HepG2 (cell line): ENCODE results near the gene KLF13. TPM values are rescaled to one million over a fixed set of nuclear protein-coding genes. Genes with fewer than 3 reads are reported as not detected.

Experiments
- ASH2L ChIP-seq: fragments of 300-600, 200-600 bp; sonication (generic); IDR thresholded peaks from 2 replicates; pipeline ENCODE4 v1.7.0; 2017; ENCODE audit warnings: low read depth, mild to moderate bottlenecking, moderate library complexity, mixed read lengths, low read length; ENCODE audit not compliant: insufficient read length
- BHLHE40 ChIP-seq: IDR thresholded peaks from 2 replicates; pipeline ENCODE4 v1.6.1; 2011; ENCODE audit warnings: low read length, improper control_type of control experiment
- EEA1 ChIP-seq: sonication (generic); formaldehyde crosslinking; IDR thresholded peaks from 2 replicates; pipeline ENCODE4 v1.5.1; 2020; ENCODE audit warnings: mild to moderate bottlenecking, missing genetic modification reagents, borderline replicate concordance
- HOXA9 ChIP-seq: sonication (generic); formaldehyde crosslinking; IDR thresholded peaks from 2 replicates; pipeline ENCODE4 v1.8.1; 2022; ENCODE audit warnings: missing genetic modification reagents, mild to moderate bottlenecking, moderate library complexity, borderline replicate concordance
- KDM3A ChIP-seq: IDR thresholded peaks from 2 replicates; pipeline ENCODE4 v1.6.1; 2018; ENCODE audit warnings: low read depth, missing compliant biosample characterization
- MBNL3 ChIP-seq: fragments of 250-450 bp; sonication (Bioruptor Pico); conservative IDR thresholded peaks from 2 replicates; pipeline ENCODE4 v1.8.0; 2022; ENCODE audit warnings: mild to moderate bottlenecking, inconsistent platforms
- PREB ChIP-seq: sonication (generic); formaldehyde crosslinking; IDR thresholded peaks from 2 replicates; pipeline ENCODE4 v1.4.0; 2020; ENCODE audit warnings: missing genetic modification reagents
- PRMT3 ChIP-seq: sonication (generic); formaldehyde crosslinking; IDR thresholded peaks from 2 replicates; pipeline ENCODE4 v1.8.1; 2022; ENCODE audit warnings: low read depth, mild to moderate bottlenecking, moderate library complexity, missing genetic modification reagents, borderline replicate concordance
- TCF7L2 ChIP-seq: IDR thresholded peaks from 2 replicates; pipeline ENCODE4 v1.6.1; 2011; ENCODE audit warnings: mild to moderate bottlenecking, low read depth, low read length, moderate library complexity
- TFDP2 ChIP-seq: sonication (generic); formaldehyde crosslinking; IDR thresholded peaks from 2 replicates; pipeline ENCODE4 v1.4.0; 2020; ENCODE audit warnings: missing genetic modification reagents
- ZBTB8A ChIP-seq: sonication (generic); formaldehyde crosslinking; IDR thresholded peaks from 2 replicates; pipeline ENCODE4 v1.4.0; 2020; ENCODE audit warnings: mild to moderate bottlenecking, low read depth, missing genetic modification reagents, borderline replicate concordance
- ZFP36L1 ChIP-seq: sonication (generic); formaldehyde crosslinking; IDR thresholded peaks from 2 replicates; pipeline ENCODE4 v1.8.0; 2022; ENCODE audit warnings: mild to moderate bottlenecking, missing genetic modification reagents, moderate library complexity
- ZNF143 ChIP-seq: sonication (generic); formaldehyde crosslinking; IDR thresholded peaks from 2 replicates; pipeline ENCODE4 v1.4.0; 2020; ENCODE audit warnings: missing genetic modification reagents
- ZNF451 ChIP-seq: sonication (generic); formaldehyde crosslinking; IDR thresholded peaks from 2 replicates; pipeline ENCODE4 v1.5.0; 2020; ENCODE audit warnings: mild to moderate bottlenecking, missing genetic modification reagents
- polyA plus RNA-seq, 8 experiments: library from polyadenylated mRNA; depleted of rRNA in 3 of 8; stranded (reverse) in 7 of 8; unstranded in 1 of 8; fragments of >200 nt; fragmentation: Illumina TruSeq in 4 of 8; extraction: Trizol in 4 of 8; gene quantifications; 2 replicates each; pipeline versions ENCODE4 v1.2.1 to v1.2.3, GENCODE V29; 2011 to 2016; ENCODE audit warnings: low read depth in 4 of 8, missing spikeins in 1 of 8, mixed read lengths in 1 of 8; ENCODE audit not compliant: insufficient read depth in 1 of 8
- total RNA-seq, 5 experiments: library from RNA; depleted of rRNA; stranded (reverse); fragments of >200 nt; fragmentation: Illumina TruSeq; extraction: Trizol; gene quantifications; 2 replicates each; pipeline ENCODE4 v1.2.3, GENCODE V29; 2016; ENCODE audit warnings: low read depth in 1 of 5
- TF ChIP-seq, protein P1 (sequence below): sonication (generic); formaldehyde crosslinking; IDR thresholded peaks from 2 replicates; pipeline ENCODE4 v1.4.0; 2020; ENCODE audit warnings: mild to moderate bottlenecking, missing genetic modification reagents, borderline replicate concordance
- TF ChIP-seq, protein P2 (sequence below): IDR thresholded peaks from 2 replicates; pipeline ENCODE4 v1.6.1; 2016; ENCODE audit warnings: mild to moderate bottlenecking, missing biosample characterization, missing genetic modification reagents
- TF ChIP-seq, protein P3 (sequence below): sonication (generic); formaldehyde crosslinking; IDR thresholded peaks from 2 replicates; pipeline ENCODE4 v1.8.0; 2022; ENCODE audit warnings: missing genetic modification reagents, mild to moderate bottlenecking, borderline replicate concordance
- TF ChIP-seq, protein P4 (sequence below): sonication (generic); formaldehyde crosslinking; IDR thresholded peaks from 2 replicates; pipeline ENCODE4 v1.4.0; 2020; ENCODE audit warnings: missing genetic modification reagents

KLF13 gene
- total and polyA plus RNA-seq, 2 of the 13 experiments (the other 11 are each of a cell fraction or from before 2014, with no cell fraction given) = 16.8 to 25.1 TPM

GRCh38 chr15:31327669-31328427 lies 1.2 kb downstream of the KLF13 start (continued):
- TF ChIP-seq, protein P1, sequence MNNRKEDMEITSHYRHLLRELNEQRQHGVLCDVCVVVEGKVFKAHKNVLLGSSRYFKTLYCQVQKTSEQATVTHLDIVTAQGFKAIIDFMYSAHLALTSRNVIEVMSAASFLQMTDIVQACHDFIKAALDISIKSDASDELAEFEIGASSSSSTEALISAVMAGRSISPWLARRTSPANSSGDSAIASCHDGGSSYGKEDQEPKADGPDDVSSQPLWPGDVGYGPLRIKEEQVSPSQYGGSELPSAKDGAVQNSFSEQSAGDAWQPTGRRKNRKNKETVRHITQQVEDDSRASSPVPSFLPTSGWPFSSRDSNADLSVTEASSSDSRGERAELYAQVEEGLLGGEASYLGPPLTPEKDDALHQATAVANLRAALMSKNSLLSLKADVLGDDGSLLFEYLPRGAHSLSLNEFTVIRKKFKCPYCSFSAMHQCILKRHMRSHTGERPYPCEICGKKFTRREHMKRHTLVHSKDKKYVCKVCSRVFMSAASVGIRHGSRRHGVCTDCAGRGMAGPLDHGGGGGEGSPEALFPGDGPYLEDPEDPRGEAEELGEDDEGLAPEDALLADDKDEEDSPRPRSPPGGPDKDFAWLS (CRISPR knock-in tag) = no peak
- TF ChIP-seq ZNF451 (CRISPR knock-in tag) = no peak
- TF ChIP-seq ASH2L = peak; percentile 19
- no peak; the same call in 1 of the 2 replicates for TF ChIP-seq EEA1
- no peak for TF ChIP-seq KDM3A
- no peak for TF ChIP-seq MBNL3
- TF ChIP-seq BHLHE40 = no peak
- no peak for TF ChIP-seq PRMT3 (CRISPR knock-in tag)
- TF ChIP-seq, protein P2, sequence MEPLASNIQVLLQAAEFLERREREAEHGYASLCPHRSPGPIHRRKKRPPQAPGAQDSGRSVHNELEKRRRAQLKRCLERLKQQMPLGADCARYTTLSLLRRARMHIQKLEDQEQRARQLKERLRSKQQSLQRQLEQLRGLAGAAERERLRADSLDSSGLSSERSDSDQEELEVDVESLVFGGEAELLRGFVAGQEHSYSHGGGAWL (CRISPR knock-in tag) = no peak
- TF ChIP-seq, protein P3, sequence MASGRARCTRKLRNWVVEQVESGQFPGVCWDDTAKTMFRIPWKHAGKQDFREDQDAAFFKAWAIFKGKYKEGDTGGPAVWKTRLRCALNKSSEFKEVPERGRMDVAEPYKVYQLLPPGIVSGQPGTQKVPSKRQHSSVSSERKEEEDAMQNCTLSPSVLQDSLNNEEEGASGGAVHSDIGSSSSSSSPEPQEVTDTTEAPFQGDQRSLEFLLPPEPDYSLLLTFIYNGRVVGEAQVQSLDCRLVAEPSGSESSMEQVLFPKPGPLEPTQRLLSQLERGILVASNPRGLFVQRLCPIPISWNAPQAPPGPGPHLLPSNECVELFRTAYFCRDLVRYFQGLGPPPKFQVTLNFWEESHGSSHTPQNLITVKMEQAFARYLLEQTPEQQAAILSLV (CRISPR knock-in tag) = no peak
- TF ChIP-seq TCF7L2 = no peak
- no peak for TF ChIP-seq ZNF143 (CRISPR knock-in tag)
- no peak for TF ChIP-seq ZFP36L1 (CRISPR knock-in tag)
- TF ChIP-seq TFDP2 = 0 out of 2 replicates have a peak, but pooled peaks have one; percentile 5
- TF ChIP-seq ZBTB8A (CRISPR knock-in tag) = no peak
- TF ChIP-seq, protein P4, sequence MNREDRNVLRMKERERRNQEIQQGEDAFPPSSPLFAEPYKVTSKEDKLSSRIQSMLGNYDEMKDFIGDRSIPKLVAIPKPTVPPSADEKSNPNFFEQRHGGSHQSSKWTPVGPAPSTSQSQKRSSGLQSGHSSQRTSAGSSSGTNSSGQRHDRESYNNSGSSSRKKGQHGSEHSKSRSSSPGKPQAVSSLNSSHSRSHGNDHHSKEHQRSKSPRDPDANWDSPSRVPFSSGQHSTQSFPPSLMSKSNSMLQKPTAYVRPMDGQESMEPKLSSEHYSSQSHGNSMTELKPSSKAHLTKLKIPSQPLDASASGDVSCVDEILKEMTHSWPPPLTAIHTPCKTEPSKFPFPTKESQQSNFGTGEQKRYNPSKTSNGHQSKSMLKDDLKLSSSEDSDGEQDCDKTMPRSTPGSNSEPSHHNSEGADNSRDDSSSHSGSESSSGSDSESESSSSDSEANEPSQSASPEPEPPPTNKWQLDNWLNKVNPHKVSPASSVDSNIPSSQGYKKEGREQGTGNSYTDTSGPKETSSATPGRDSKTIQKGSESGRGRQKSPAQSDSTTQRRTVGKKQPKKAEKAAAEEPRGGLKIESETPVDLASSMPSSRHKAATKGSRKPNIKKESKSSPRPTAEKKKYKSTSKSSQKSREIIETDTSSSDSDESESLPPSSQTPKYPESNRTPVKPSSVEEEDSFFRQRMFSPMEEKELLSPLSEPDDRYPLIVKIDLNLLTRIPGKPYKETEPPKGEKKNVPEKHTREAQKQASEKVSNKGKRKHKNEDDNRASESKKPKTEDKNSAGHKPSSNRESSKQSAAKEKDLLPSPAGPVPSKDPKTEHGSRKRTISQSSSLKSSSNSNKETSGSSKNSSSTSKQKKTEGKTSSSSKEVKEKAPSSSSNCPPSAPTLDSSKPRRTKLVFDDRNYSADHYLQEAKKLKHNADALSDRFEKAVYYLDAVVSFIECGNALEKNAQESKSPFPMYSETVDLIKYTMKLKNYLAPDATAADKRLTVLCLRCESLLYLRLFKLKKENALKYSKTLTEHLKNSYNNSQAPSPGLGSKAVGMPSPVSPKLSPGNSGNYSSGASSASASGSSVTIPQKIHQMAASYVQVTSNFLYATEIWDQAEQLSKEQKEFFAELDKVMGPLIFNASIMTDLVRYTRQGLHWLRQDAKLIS (CRISPR knock-in tag) = no peak
- TF ChIP-seq PREB (CRISPR knock-in tag) = no peak
- TF ChIP-seq HOXA9 (CRISPR knock-in tag) = no peak
